Stimulated activated CD8-positive, alpha-beta memory T cell treated with anti-CD3 and anti-CD28 coated beads, Interleukin-7, amount 100 ng/mL, for 24 hours (primary cell): ENCODE results near the gene ZBTB7C.

Experiments
- DNase-seq: peaks from one replicate; pipeline ENCODE4 v3.0.0-alpha.2; 2020; ENCODE audit warnings: low read depth

Gene ZBTB7C

GRCh38 chr18:48085781-48086487, 323.2 kb downstream of the ZBTB7C start:
- DNase-seq = no peak

DNA sequence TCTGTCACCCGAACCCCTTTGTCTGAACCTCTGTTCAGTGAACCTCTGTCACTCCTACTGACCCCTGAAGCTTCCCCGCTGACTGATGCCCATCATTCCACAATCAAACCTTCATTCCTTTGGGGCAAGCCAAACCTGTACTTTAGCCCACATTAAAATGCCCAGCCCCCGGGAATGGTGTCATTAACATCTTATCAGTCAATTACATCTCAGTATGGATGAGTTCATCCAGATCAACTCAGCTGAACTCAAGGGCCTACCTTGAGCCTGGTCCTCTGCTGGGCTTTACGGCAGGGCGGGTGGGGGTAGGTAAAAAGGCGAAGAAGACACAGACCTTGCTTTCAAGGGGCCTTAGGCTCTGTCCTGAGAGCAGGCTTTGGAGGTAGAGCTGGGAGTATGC, 324.3 kb downstream of the ZBTB7C start:
- DNase-seq = no peak

DNA sequence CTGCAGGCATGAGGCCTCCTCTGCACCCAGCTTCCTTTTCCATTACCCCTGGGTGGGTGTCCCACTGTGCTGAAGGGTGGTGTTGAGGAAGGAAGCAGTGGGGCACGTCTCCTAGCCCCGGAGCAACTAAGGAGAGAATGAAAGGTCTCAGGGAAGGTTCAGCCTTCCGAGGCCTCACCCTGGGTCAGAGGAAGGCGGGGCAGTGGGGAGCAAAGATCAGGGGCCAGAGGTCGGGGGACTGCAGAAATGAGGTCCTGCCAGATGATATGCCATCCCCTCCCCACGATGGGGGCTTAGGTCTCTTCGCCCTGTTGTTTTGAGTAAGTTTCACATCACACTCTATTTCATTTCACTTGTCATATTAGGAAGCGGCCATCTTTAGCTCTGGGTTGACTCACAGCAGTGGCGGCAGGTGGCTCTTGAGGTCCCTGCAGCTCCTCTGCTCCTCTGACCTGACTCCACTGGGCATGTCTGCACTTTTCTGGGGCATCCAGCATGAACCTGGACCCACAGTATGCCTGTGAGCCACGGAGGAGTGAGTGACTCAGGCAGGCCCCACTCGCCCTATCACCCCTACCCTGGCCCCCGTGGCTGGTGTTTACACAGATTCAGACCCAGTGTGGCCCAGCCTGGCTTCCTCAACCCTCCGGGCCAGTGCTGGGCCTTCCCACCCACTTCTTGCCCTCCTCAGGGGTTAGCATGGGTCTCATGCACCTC, 325.0 kb downstream of the ZBTB7C start:
- no peak for DNase-seq

DNA sequence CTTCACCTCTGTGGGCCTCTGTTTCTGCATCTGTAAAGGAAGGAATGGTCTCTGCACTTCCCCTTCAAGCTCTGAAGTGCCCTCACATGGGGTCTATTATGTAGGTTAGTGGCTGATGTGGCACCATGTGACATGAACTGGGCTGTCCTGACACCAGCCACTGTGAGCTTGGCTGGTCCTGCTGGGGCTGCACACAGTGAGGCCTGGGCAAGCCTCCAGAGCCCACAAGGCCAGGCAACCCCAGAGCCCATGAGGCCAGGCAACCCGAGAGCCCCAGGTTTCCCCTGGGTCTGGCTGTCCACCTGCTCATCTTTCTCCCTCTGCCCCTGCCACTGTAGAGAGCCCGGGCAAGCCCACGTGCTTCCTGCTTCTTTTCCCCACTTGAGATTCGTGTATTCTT, 328.6 kb downstream of the ZBTB7C start:
- no peak for DNase-seq

GRCh38 chr18:48079885-48080284, 329.3 kb downstream of the ZBTB7C start:
- no peak for DNase-seq

GRCh38 chr18:48078448-48078847, 330.7 kb downstream of the ZBTB7C start:
- DNase-seq = no peak

DNA sequence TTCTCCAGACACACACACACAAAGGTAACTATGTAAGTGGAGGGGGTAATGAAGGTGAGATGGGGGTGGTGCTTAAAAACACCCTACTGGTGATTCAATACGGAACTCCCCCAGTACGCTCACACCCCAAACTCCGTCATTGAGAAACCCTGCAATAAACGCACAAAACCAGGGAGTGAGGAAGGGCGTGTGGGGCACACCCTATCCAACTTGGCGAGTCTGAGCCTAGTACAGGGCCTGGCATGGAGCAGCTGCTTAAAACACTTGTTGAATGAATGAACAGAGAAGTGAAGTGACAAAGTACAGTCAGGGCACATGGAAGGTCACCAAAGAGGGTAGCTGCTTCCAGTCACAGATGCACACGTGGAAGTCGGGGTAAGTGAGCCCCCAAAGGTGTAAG, 331.9 kb downstream of the ZBTB7C start:
- no peak for DNase-seq

DNA sequence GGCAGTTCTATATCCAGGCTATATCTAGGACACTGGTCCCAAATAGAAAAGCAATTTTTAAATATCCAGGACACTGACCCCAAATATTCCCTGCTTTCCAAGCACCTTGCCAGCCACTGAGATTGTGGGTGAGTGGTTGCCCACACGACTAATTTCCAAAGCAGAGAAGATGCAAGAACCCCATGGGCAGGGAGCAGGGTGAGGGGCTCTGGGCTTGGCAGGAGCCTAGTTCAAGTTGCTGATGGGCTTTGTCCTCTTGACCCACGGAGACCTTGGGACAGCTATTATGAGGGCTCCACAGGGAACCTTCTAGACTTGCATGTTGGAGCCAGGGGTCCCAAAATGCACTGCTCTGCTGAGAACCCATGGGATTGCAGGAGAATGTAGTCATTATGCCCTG, 332.7 kb downstream of the ZBTB7C start:
- DNase-seq = no peak

DNA sequence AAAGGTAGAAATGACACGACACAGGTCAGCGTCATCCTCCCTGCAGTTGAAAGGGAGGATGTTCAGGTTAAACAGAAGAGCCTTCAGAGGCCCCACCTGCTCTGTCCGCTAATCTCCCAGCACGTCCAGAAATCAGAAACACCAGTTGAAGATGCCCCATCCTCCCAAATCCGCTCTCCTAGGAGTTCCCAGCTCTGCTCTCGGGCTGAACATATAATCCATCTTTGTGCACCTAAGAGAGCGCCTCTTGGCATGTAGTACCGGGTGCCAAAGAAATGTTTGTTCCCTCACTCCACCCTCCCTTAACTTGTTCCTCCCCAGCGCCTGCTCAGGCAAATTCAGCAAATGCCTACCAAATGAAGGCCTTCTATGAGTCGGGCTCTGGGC, 333.5 kb downstream of the ZBTB7C start:
- no peak for DNase-seq

DNA sequence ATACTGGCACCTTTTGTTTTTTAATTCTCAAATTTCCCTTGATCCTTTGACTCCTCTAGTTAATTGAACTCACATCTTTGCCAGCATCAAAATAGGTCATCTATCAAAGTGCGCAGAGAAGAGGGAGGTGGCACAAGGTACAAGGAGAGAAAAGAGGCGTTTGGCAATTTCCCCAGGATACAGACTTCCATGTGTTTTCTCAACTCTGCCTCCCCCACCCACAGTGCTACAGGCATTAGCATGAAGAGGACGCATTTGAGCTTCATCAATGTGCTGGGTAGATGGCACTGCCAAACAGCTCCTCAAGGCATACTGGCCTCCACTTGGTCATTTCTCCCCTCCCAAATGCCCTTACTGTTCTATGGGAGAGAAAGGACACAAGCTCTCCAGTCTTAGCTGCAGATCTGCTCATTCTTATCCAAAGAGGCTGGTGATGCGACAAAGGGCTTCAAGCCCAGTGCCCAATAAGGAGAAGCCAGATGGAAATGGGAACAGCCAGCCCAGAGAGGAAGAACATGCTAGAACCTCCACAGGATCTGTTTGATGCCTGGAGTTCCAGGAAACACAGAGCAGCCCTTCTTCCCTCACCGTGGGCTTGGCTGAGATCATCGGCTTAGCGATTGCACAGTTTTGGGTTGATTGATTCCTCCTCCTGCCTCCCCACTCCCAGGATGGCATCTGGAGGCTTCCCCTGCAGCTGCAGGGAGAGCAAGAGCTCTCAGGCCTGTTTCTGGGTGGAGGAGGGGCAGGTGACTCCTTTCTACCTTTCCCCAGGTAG, 334.1 kb downstream of the ZBTB7C start:
- DNase-seq = no peak

DNA sequence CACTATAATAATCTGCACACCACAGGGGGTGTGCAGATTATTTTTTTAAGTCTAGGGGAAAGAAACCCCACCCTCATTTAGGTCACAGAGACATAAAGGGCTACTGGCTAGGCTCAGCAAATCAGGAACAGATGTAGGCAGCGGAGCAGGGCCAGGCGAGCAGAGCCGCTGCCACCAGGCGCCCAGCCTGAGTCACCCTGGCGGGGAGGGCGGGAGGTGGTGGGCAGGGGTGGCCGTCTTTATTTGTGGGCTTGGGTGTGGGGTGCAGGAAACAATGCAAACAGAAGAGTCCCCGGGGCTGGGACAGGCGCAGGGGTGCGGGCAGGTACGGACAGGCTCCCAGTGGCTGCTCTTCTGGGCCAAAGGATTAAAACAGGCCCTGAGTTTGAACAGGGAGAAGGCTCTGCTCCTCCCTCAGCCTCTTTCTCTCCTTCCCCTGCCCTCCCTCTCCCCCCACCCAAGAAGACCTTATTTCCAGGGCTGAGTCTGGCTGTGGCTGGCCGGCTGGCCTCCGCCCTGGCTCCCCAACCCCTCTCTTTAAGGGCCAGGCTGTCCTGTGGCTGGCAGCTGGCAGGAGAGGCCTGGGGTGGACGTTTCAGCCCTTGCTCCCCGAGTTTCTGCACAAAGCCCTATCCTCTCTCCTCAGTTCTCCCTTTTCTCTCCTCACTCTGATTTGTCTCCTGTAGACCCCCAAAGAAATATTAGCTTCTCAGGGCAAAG, 335.8 kb downstream of the ZBTB7C start:
- no peak for DNase-seq

DNA sequence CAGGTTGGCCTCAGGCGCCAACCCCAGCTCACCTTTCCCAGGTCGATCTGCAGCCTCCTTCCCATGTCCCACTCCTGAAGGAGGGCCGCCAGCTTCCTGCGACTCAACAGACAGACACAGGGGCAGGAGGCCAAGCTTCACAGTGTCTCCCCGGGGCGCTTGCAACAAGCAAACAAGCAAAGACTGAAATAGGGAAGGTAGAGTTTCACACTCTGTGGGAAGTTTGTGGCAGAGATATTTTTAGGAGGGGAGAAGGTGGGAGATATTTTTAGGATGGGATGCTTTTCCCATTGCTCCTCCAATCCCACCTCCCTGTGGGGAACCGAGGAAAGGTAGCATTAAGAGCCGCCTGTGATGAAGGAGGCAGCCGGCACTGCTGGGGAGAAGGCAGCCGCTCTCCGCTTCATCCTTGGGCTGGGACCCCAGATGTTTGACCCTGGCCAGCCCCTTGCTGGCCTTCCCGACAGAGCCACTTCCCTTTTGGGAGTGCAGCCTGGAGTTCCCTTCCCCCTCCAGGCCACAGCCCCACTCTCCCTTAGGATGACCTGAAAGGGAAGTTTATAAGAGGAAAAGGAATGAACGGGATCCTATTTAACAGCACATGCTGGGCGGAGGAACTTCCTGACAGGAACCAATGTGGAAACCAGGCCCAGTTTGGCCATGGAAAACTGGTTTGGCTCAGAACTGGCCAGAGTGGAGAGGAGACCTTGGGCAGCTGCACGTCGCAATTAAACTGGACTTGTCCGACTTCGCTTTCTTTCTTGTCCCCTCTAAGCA, 336.6 kb downstream of the ZBTB7C start:
- no peak for DNase-seq

GRCh38 chr18:48068916-48069445, 340.2 kb downstream of the ZBTB7C start:
- DNase-seq = no peak

- DNase-seq = no peak
Measured at GRCh38 chr18:48066225-48066652, 342.9 kb downstream of the ZBTB7C start.

DNA sequence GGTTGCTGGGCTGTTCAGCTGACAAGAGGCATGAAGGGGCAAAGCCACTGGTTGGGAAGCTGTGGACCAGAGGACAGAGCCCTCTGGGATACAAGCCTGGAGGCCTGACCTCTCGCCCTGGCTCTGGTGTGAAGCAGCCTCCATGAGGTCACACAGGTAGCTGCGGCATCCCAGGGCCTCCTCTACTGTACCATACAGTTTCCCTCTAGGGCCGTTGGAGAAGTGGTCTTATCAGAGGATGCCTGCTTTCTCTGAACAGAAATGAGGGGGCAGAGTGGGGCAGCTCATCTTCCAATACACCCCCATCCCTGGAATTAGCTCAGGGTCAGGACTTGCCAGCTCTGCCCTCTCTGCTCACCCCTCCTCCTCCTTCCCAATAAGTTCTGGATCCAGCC, 343.6 kb downstream of the ZBTB7C start:
- DNase-seq = no peak

- no peak for DNase-seq
Measured at GRCh38 chr18:48064978-48065600, 344.1 kb downstream of the ZBTB7C start.

- DNase-seq = no peak
Measured at GRCh38 chr18:48061781-48062570, 347.2 kb downstream of the ZBTB7C start.

DNA sequence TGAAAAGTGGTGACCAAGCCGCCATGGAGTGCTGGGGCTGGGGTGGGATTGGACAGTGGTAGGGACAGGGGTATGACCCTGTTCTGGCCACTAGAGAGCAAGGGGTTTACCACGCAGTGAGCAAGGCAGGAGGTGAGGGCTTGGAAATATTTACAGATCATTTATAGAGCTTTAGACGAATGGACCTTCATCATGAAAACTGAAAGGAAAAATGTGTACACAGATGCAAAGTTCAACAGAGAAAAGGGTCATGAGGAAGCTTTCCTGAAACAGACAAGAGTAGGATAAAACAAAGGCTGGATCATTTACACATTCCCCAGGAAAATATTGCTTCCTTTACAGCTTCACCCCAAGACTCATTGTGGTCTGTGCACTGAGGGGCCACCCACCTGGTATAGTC, 348.2 kb downstream of the ZBTB7C start:
- DNase-seq = no peak

- no peak for DNase-seq
Measured at GRCh38 chr18:48060346-48060745, 348.8 kb downstream of the ZBTB7C start.

GRCh38 chr18:48059455-48060010, 349.6 kb downstream of the ZBTB7C start:
- DNase-seq = no peak
